Gastroesophageal sphincter (tissue), 4 donors: ENCODE measurements around the gene NUF2. TPM values are rescaled to one million over a fixed set of nuclear protein-coding genes. Genes with fewer than 3 reads are reported as not detected.

Experiments used
- ATAC-seq: fragments of 150-250 bp; one replicate; pipeline ENCODE4 v1.9.1; 2016; ENCODE audit warnings: mild to moderate bottlenecking, moderate library complexity
- H3K27ac ChIP-seq, 4 donors: fragments of 200-600 bp; sonication (generic) in 3 of 4; 1 replicate in 3 of 4; 2 replicates in 1 of 4; pipeline ENCODE4 v1.5.1; 2016 to 2019
- H3K27me3 ChIP-seq: fragments of 200-600 bp; sonication (generic); one replicate; pipeline ENCODE4 v1.5.1; 2019
- H3K36me3 ChIP-seq, 2 donors: fragments of 200-600 bp; sonication (generic); one replicate each; pipeline ENCODE4 v1.5.1; 2019; ENCODE audit warnings: control low read depth in 1 of 2
- H3K4me1 ChIP-seq, 3 donors: fragments of 200-600 bp; sonication (generic); 1 replicate in 2 of 3; 2 replicates in 1 of 3; pipeline ENCODE4 v1.5.1; 2016 to 2019; ENCODE audit warnings: control low read depth in 2 of 3
- H3K4me3 ChIP-seq, 2 donors: fragments of 200-600 bp; sonication (generic); one replicate each; pipeline ENCODE4 v1.5.1; 2019; ENCODE audit warnings: mild to moderate bottlenecking in 1 of 2, moderate library complexity in 1 of 2
- H3K9me3 ChIP-seq, 3 donors: fragments of 200-600 bp; sonication (generic); one replicate each; pipeline ENCODE4 v1.5.1; 2017 to 2019; ENCODE audit warnings: control low read depth in 2 of 3
- EP300 ChIP-seq: sonication (generic); formaldehyde crosslinking; IDR thresholded peaks from one replicate; pipeline ENCODE4 v1.6.1; 2017; ENCODE audit warnings: antibody characterized with exemption, mild to moderate bottlenecking
- POLR2A ChIP-seq, 2 donors: fragments of 450-650 bp; IDR thresholded peaks; one replicate each; pipeline ENCODE4 v1.6.1; 2017; ENCODE audit warnings: antibody characterized with exemption in 2 of 2, mild to moderate bottlenecking in 2 of 2, moderate library complexity in 1 of 2
- POLR2AphosphoS5 ChIP-seq: sonication (generic); formaldehyde crosslinking; IDR thresholded peaks from one replicate; pipeline ENCODE4 v1.6.1; 2017; ENCODE audit warnings: antibody characterized with exemption
- WGBS, 2 donors: methylation state at CpG; one replicate each; pipeline ENCODE4 v1.1.5; 2018; ENCODE audit warnings: low coverage in 1 of 2; 5-methylcytosine and 5-hydroxymethylcytosine counted together
- total RNA-seq, 4 donors: library from RNA; depleted of rRNA; stranded (reverse); fragments of >200 nt; gene quantifications; one replicate each; pipeline ENCODE4 v1.1.0, GENCODE V29; 2016
- TF ChIP-seq, protein P1 (sequence below), 4 experiments: fragments of 200-600 bp in 2 of 4; fragments of 450-650 bp in 2 of 4; sonication (generic) in 1 of 4; IDR thresholded peaks; one replicate each; pipeline ENCODE4 v1.5.1; 2017 to 2019; ENCODE audit warnings: antibody characterized with exemption in 4 of 4, mild to moderate bottlenecking in 2 of 4, moderate library complexity in 2 of 4

The NUF2 gene
- total RNA-seq, 4 donors from 2014 or later, result 0.94 to 1.7 TPM; not detected in 2

DNA sequence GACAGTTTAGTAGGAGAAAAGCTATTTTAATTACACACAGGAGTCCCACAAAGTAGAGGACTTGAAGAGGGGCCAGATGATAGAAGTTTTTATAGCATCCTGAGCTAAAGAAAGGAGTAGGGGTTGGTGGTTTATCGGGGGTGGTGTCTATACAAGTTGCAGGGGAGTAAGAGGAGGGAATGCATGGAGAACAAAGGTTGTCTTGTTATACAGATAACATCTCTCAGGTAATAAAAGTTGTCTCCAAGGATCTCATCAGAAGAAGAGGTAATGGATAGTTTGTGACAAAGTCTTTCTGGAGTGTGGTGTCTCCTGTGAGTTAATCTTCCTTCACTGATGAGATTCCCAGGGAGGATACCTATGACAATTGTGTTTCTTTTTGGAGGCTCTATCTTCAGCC is 23.4 kb upstream of the NUF2 start:
- no peak overlapping the region for H3K4me3 ChIP-seq
- peaks cover 0 to 32% of the 10 kb centered on the region in 2 donors for H3K36me3 ChIP-seq
- 88% methylated on average over 1 of the region's 1 CpG; no CpG with 5 or more reads in 1 of the 2 donors for WGBS, 2 donors
- no peaks in the 10 kb centered on the region for H3K27me3 ChIP-seq
- TF ChIP-seq EP300, result no peak
- ATAC-seq, result no peak
- no peaks in the 10 kb centered on the region for H3K9me3 ChIP-seq
- no peaks in the 10 kb centered on the region for H3K4me1 ChIP-seq
- no peak overlapping the region for H3K27ac ChIP-seq

- no peak for ATAC-seq
- Histone ChIP-seq H3K27me3 (no peaks in the 10 kb centered on the region), H3K4me3 (no peak overlapping the region), H3K4me1 (no peaks in the 10 kb centered on the region), H3K36me3 (peaks cover 0 to 51% of the 10 kb centered on the region in 2 donors), H3K9me3 (no peaks in the 10 kb centered on the region), H3K27ac (no peak overlapping the region)
- no peak for TF ChIP-seq POLR2A (IDR thresholded peaks at IDR 0.05)
- TF ChIP-seq EP300, result no peak
- TF ChIP-seq, protein P1, sequence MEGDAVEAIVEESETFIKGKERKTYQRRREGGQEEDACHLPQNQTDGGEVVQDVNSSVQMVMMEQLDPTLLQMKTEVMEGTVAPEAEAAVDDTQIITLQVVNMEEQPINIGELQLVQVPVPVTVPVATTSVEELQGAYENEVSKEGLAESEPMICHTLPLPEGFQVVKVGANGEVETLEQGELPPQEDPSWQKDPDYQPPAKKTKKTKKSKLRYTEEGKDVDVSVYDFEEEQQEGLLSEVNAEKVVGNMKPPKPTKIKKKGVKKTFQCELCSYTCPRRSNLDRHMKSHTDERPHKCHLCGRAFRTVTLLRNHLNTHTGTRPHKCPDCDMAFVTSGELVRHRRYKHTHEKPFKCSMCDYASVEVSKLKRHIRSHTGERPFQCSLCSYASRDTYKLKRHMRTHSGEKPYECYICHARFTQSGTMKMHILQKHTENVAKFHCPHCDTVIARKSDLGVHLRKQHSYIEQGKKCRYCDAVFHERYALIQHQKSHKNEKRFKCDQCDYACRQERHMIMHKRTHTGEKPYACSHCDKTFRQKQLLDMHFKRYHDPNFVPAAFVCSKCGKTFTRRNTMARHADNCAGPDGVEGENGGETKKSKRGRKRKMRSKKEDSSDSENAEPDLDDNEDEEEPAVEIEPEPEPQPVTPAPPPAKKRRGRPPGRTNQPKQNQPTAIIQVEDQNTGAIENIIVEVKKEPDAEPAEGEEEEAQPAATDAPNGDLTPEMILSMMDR (IDR thresholded peaks at IDR 0.05), result no peak
- TF ChIP-seq POLR2AphosphoS5, result no peak
- 82 to 92% methylated on average over 3 to 4 of the region's 4 CpGs for whole genome bisulfite sequencing, 2 donors
These were observed 21.2 kb upstream of the NUF2 start for GRCh38 chr1:163300568-163300967.

GRCh38 chr1:163303561-163303960 is 18.2 kb upstream of the NUF2 start:
- TF ChIP-seq, protein P1 (IDR thresholded peaks at IDR 0.05), result no peak
- TF ChIP-seq EP300 (no peak), POLR2AphosphoS5 (no peak), POLR2A (IDR thresholded peaks at IDR 0.05) (no peak)
- Histone ChIP-seq H3K27ac (no peak overlapping the region), H3K36me3 (peaks cover 0 to 51% of the 10 kb centered on the region in 2 donors), H3K4me3 (no peak overlapping the region), H3K4me1 (no peaks in the 10 kb centered on the region), H3K9me3 (no peaks in the 10 kb centered on the region), H3K27me3 (no peaks in the 10 kb centered on the region)
- WGBS, 2 donors, result 92 to 100% methylated on average over 1 to 2 of the region's 5 CpGs
- ATAC-seq, result no peak

DNA sequence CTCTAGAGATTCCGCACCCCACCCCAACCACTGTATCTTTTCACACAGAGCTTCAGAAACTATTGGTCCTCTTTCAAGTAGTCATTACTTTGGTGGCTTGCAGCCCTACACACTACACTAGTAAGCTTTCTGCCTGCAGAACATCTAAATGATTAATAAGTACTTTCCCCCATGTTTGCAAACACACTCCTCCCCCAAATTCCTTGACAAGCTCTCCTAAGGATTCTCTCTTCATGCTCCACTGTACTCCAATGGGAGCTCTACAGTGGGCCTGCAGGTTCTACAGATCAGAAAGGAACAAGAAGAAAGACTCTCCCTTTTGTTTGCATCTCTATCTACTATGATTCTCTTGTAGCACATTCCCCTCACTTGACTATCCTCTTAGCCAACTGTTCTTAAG is 16.3 kb upstream of the NUF2 start:
- ATAC-seq, result no peak
- Histone ChIP-seq H3K27me3 (no peaks in the 10 kb centered on the region), H3K36me3 (peaks cover 0 to 38% of the 10 kb centered on the region in 2 donors), H3K27ac (no peak overlapping the region), H3K4me3 (no peak overlapping the region), H3K4me1 (no peaks in the 10 kb centered on the region), H3K9me3 (no peaks in the 10 kb centered on the region)
- TF ChIP-seq, protein P1 (IDR thresholded peaks at IDR 0.05), result no peak
- TF ChIP-seq POLR2A (IDR thresholded peaks at IDR 0.05) (no peak), POLR2AphosphoS5 (no peak), EP300 (no peak)
- WGBS, 2 donors, result 100% methylated on average over 1 of the region's 1 CpG

DNA sequence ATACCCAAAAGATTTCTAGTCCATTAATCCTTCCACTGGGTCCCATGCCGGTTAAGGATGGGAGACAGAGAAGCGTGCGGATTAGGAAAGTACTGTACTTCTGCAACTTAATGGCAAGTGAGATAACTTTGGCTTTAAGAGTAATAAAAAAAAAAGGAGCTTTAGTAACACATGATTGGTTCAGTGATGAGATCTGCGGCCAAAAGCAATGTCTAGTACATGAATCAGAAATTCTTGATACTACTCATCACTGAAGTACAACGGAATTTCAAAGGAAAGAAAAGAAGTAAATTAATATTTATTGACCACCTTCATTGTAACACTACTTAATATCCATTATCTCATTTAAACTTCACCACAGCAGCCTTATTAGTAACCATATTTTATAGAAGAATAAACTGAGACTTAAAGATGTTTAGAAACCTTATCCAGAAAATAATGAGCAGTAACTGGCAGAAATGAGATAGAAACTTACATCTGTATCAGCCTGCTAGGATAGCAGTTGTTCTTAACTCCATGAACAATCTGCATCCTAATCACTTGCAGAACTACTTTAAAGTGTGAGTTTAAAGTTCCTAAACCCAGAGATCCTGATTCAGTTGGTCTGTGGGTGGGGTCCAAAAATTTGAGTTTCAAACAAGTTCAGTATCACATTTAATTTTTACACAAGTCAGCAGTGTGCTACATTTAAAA is 14.1 kb upstream of the NUF2 start:
- no peak overlapping the region for H3K4me3 ChIP-seq
- WGBS, 2 donors, result 85 to 98% methylated on average over 5 of the region's 5 CpGs
- TF ChIP-seq EP300, result no peak
- TF ChIP-seq POLR2A (IDR thresholded peaks at IDR 0.05), result no peak
- TF ChIP-seq, protein P1 (IDR thresholded peaks at IDR 0.05), result no peak
- TF ChIP-seq POLR2AphosphoS5, result no peak
- no peak for ATAC-seq
- H3K27ac ChIP-seq, result no peak overlapping the region
- H3K27me3 ChIP-seq, result no peaks in the 10 kb centered on the region
- H3K4me1 ChIP-seq, result no peaks in the 10 kb centered on the region
- peaks cover 0 to 29% of the 10 kb centered on the region in 2 donors for H3K36me3 ChIP-seq
- no peaks in the 10 kb centered on the region for H3K9me3 ChIP-seq
